Hematopoietic multipotent progenitor cell treated with erythropoietin and hydrocortisone succinate and interleukin-3 and kit ligand, for 8 days (in vitro differentiated cells): ENCODE measurements around the gene FAM117A.

Experiments used
- DNase-seq: peaks from one replicate; pipeline ENCODE4 v3.0.0-alpha.2; 2015

The FAM117A gene

DNA sequence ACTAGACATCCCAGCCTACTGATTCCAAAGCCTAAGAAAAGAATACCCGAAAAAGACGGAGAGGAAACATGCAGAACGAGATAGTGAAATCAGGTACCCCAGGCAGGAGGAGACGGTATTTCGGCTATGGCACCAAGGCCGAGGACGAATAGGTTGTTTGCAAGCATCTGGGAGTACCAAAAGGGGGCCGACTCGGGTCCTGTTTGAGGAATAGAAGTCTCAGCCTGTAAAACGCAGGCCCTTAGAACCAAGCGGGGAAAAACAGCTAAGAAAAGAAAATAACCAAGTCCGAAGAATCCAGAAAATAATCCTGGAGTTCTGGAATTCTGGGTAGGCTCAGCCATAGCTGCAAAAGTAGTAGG is 56.7 kb downstream of the FAM117A start:
- DNase-seq: peak; percentile 32

DNA sequence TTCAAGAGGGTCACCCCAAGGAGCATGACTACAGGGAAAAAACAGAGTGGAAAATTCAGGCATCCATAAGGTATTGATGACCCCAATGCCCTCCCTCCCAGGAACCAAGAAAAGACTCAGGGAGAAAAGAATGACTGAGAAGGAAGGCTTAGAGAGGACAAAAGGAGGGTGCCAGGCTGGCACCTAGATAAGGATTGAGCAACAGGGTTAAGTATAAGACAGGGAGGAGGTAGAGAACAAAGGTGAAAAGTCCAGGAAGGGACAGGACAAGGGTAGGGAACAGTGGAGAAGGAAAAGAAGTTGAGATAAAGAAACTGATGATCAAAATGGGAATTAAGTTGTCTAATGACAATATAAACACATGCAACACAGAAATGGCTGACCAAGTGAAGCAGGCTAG is 58.7 kb downstream of the FAM117A start:
- DNase-seq: no peak

DNA sequence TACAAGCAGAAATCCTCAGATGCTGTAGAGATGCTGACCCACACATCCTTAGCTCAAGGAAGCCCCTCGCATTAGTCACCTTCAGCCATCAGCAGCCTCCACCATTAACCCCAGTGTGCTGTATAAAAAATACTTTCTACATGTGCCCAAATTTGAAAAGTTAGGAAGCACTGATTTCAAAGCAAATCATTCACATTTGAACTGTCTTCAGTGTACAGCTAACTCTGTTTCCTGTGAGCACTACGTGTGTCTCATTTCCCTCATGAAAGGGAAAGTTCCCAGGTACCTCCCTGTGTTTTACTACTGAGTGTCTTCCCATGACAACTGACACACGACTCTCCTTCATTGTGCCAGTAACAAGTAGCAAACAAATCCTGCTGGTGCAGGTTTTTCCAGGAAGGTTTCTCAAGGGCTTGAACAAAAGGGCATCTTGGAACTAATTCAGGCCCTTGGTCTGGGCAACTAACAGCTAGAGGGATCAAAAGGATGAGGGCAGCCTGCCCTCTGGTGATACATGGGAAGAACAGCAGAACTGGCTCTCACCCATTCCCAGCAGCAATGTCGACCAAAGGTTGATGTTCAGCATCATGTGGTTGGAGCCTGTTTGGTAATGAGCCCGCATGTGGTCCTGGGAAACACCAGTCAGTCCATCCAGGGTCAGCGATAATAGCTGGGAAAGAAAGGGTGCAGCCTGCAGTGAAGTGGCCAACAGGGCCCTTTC is 60.2 kb downstream of the FAM117A start:
- DNase-seq: peak; percentile 59

DNA sequence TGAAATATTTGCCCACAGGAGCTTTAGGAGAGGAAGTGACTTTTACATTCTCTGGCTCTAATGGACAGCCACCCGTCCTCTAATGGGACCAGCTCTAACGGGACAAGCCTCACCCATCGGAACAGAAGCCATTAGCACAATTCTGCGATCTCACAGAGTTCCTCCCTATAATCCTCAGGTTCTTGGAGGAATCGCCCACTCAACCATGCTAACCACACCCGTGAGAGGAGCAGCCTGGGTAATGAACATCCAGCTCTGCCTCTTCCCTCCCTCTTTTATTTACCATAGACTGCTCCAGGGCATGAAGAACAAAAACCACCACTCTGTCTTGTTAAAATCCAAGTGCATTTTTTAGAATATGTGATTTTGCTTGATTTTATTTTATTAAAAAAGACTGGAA is 63.0 kb downstream of the FAM117A start:
- no peak for DNase-seq

DNA sequence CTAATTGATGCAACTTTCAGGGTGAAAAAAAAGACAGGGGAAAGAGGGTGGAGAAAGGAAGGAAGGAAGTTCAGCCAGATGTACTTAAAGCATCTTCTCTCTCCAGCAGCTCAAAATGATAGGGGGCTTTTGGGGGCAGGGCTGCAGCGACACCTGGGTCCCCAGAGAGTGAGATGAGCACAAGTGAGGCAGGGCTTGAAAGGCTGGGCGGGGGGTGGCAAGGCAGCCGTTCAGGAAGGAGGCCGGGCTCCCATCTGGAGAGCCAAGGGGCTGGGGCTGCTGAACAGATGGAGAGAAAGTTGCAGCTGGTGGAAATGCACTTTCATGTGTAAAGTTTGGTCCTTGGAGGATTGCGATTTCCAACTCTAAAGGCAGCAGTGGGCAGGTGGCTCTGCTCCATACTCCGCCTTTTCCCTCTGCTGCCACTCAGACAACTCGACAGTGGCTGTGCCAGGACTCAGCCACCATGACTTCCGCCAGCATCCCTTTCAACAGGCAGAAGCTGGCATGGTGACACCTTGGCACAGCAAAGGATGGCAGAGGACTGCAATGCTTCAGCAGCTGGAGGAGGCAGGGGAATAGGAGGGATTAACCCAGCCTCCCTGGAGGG is 63.9 kb downstream of the FAM117A start:
- DNase-seq: no peak

DNA sequence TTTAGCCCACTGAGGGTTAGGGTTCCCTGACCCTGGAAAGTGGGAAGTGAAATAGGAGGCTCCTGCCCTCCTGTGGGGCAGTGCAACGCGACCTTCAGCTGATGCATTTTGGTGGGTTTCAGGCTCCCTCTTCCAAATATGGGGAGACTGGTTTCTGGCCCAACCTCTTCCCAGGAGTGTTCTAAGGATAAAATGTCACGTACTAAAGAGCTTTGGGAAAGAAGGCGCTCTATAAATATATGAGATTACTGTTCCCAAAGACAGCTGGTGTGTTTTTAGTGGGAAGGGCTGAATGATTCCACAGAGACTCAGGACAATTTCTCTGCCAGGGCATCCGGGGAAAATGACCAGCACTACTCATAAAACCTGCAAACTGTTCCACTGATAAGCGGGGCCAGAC is 65.9 kb downstream of the FAM117A start:
- DNase-seq: no peak

DNA sequence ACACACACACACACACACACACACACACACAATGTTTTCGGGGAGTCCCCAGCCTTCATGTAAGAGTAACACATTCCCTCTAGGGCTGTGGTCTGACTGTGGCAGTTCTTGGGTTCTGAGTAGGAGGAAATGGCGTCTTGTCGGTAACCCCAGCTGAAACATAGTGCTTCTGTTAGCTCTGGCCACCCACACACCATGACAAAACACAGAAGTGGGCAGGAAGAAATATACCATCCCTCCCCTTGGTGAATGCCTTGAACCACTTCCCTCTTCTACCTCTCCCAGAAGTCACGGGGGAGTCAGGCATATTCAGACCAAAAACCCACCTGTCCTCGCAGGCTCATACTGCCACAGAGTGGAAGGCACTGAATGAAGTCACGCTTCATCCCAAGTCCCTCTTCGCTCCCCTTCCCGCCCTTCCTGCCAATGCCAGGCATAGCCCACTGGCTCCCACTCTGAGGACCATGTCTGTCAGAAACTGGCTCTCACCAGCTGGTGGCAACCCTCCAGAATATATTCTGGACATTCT is 67.6 kb downstream of the FAM117A start:
- DNase-seq: no peak

DNA sequence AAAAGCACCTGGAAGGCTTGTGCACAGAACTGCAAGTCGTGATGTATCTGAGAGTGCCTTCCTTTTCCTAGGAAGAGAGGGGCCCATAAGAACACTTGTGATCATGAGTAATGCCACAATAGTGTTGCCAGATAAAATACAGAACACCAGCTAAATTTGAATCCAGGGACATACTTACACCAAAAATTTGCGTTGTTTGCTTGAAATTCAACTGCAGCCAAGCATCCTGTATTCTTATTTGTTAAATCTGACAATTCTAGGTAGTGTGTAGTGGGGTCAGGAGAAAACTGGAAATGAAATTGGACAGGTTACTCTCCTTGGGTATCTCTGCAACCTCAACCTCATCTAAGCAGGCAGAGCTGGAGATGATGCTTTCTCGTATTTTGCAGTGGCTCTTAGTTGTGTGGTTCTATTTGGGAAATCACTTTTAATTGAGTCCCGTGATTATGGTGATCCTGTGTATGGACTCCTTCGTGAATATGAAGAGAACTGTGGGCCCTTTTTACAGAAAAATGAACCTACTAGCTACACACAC is 68.2 kb downstream of the FAM117A start:
- DNase-seq: no peak

DNA sequence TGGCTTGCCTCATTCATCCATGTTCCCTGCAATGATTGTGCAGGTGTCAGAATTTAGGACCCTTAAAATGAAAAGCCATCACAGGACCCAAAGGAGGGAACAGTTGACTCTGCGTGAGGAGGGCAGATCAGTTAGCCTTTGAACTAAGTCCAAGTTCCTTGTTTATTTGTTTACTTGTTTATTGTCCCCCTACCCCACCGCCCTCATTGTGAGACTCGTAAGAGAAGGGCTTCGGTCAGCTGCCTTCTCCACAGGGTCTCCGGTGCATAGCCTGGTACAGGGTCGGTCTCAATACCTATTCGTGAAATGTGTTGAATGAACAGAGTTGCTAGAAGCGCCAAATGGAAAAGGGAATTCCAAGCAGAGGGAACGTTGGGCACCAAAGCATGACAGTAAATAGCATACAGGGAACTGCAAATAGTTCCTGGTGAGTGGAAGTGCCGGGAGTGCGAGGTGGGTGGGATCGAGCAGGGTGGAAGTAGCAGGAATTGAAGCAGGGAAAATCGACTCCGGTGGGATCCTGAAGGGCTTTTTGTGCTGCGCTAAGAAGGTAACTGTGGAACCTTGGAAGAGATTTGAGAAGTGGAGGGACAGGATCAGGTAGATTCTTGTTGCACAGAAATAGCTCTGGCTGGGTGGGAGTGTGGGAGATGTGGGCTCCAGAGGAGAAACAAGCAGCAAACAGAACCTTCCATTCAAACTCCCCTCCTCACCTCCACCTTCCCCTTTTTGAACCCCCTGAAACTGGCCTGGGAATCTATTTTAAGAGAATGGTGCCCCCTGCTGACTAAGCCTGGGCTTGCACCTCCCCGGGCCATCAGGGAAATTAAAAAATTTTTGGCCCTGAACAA is 68.9 kb downstream of the FAM117A start:
- DNase-seq: peak; percentile 56

DNA sequence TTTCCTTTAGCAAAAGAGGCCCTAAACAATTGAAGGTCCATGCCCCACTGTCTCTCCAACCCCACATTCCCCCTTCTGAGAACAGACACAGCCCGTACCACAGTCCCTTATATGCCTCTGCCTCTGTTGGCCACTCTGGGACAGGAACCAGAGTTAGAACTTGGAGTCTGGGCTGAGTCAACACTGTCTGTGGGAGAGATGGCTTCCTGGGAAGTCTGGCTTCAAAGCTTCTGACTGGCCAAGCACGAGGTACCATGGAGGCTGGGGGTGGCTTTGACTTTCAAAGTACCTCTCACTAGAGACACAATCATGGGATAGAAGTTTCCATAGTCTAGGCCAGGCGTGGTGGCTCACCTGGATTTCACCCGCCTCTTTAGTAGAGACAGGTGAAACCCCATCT is 71.2 kb downstream of the FAM117A start:
- DNase-seq: no peak

DNA sequence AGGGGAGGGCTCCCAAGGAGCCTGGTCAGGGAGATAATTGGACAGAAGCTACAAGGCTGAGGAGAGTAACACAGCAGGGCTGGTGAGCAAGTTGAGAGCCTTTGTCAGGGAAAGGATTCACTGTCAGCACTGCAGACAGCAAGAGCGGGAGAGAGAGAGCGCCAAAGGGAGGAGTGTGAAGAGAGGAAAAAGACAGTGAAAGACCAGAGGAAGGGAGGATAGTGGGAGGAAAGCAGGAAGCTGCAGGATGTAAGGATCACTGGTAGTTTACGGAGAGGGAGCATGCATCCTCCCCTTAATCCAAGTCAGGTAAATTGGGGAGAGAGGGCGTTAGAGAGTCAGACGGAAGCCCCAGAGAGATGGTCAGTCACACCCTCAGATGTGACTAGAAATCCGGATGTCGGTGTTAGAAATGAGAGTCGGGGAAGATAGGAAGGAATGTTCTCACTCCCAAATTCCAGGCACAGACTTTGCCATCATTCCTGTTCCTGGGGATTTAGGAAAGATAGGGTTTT is 72.2 kb downstream of the FAM117A start:
- DNase-seq: no peak

DNA sequence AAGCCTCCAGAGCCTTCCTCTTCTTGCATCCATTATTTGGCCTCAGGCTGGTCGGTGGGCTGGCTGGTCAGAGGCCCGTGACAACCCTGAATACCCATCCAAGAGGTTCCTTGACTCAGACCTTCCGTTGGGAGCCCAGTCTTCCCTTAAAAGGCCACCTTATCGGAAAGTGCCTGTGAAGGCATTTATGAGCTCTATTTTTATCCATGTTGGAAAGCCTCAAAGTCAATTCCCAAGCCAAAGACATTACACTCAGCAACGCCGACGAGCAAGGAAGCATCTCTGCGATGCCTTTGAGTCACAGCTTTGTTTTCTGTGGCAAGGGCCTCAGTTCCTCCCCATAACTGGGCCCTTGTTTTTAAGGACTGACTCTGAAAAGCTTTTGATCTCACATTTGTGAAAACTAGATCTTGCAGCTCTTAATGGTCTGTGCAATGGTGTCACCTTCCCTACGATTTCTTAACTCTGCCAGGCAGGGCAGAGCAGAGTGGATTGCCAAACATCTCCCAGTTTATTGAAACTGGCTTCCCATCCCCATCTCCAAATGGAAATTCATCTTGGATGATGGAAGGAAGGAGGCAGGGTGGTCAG is 72.8 kb downstream of the FAM117A start:
- no peak for DNase-seq

DNA sequence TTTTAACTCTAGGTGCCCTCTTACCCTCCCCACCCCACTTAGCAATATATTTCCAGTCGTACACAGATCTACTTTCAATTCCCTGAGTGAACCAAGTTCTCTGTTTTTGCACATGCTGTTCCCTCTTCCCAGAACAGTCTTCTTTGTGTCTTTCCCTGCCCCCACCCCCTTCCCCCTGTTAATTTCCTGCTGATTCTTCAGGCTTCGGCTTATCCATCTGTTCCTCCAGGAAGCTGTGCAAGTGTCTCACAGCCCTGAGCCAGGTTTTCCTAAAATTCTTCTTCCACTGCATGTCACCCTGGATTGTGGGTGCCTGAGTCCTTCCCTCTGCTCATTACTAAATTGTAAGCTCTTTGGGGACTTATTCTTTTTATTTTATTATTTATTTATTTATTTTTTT is 73.7 kb downstream of the FAM117A start:
- DNase-seq: no peak

DNA sequence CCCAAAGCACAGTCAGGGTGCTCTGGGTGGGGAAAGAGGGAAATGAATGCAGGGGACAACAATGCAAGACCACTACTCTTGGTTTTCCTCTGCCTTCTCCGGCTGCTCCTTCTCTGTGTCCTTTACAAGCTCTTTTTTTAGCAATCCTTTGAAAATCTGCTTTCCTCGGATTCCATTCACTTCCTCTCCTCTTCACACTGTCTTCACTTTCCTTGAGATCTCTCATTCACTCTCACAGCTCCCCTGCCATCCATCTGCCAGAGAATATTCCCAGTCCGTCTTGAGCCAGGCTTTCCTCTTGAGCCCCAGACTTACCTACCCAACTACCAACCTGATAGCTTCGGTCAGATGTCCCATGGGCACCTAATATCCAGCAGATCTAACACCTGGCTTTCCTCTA is 75.1 kb downstream of the FAM117A start:
- DNase-seq: no peak

DNA sequence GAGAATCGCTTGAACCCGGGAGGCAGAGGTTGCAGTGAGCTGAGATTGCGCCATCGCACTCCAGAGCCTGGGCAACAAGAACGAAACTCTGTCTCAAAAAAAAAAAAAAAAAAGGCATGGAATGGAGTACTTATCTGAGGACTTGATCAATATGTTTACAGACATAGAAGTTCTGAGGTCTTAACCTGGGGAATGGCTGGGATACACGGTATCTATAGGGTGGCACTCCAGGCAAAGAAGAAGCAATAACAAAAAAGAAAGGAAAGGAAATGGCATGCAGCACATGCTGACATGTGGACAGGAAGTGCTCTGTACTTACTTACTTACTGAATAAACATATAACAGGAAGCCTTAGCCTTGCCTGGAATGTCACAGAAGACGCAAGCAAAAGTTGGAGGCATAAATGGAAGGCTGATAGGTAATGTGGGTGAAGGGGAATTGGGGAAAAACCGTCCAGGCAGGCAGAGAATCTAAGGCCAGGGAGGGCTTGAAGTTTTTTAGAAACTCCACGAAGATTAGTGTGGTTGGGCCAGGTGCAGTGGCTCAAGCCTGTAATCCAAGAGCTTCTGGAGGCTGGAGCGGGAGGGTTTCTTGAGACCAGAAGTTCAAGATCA is 75.9 kb downstream of the FAM117A start:
- no peak for DNase-seq

DNA sequence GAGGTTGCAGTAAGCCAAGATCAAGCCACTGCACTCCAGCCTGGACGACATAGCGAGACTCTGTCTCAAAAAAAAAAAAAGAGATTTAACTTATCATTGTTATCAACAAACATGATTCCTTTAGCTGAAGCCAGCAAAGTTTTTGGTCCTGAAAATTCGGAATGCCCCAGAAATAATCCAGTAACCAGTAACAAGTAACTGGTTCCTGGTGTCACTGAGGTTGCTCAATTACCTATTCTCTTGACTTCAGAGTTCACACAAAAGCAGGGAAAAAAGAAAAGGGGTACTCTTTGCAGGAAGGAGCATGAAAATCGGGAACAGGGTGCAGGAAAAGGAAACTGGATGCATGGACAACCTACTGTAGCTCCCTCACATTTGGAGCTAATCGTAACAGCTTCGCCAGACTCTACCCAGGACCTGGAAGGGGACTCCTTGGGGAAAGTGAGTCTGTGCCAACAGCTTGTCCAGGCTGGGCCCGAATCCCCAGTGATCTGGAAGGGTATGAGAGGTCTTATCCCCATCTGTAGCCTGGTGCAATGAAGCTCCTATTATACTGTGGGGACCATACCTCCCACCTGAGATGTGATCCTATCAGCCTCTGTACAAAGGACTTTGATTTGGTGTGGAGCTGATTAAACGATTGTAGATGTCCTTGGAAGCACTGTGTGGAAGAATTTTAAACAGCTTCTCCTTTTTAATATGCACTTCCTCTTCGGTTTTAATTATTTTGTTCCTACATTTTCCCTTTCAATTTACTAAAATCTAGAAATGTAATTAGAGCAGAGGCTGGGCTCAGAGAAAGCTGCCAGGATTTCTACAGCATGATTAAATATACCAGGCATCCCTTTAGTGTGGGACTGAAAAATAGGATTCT is 82.6 kb downstream of the FAM117A start:
- no peak for DNase-seq

DNA sequence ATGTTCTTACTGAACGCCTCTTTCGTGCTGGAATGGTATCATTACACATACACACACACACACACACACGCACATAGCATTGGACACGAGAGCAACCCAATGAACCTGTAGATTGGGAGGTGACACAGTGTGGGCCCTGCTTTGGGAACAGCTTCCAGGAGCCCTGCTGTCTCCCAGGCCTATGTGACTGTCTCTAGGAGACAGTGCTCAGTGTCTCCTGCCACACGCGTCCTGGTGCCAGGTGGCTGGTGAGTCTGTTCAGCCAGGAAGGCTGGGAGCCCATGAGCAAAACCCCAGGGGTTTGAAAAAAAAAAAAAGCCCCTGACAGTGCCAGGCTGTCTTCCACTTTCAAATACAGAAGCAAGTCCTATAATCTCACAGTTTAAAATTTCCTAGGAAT is 83.6 kb downstream of the FAM117A start:
- DNase-seq: no peak

DNA sequence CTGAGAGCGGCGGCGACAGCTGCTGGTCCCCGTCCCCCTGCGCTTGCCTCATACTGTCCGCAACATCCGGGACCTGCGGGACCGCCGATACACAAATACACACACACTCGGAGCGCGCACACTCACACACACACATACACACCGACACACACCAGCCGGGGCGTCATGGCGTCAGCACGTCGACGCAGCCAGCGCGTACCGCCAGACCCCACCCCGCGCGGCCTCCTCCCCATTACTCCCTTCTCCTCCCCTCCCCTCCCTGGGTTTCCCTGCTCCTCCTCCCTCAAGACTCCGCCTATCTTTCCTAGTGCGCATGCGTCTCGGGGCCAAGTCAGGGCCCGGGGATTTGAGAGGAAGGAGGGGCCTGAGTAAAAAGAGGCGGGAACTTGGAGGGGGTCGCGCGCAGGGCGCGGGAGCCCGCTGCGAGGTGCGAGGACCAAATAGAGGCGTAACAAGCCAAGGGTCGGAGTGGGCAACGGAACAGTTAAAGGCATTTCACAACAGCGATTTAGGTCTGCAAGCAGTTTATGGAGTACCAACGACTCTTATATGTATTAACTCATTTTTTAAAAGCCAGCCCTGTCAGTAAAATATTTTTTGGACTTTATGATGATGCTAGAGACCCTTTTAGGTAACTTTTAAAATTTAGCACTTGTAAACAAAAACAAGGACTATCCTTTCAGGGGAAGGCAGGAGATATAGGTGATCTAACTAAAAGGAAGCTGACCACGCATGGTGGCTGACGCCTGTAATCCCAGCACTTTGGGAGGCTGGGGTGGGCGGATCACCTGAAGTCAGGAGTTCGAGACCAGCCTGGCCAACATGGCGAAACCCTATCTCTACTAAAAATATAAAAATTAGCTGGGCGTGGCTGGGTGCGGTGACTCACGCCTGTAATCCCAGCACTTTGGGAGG is 85.7 kb downstream of the FAM117A start, which contains the start of gene SPOP:
Gene SPOP (minus strand): TSS at position 165 of the 915 bp plus-strand sequence. CDS start 55,287 bp downstream, outside the sequence.
- peak; percentile 99 for DNase-seq

DNA sequence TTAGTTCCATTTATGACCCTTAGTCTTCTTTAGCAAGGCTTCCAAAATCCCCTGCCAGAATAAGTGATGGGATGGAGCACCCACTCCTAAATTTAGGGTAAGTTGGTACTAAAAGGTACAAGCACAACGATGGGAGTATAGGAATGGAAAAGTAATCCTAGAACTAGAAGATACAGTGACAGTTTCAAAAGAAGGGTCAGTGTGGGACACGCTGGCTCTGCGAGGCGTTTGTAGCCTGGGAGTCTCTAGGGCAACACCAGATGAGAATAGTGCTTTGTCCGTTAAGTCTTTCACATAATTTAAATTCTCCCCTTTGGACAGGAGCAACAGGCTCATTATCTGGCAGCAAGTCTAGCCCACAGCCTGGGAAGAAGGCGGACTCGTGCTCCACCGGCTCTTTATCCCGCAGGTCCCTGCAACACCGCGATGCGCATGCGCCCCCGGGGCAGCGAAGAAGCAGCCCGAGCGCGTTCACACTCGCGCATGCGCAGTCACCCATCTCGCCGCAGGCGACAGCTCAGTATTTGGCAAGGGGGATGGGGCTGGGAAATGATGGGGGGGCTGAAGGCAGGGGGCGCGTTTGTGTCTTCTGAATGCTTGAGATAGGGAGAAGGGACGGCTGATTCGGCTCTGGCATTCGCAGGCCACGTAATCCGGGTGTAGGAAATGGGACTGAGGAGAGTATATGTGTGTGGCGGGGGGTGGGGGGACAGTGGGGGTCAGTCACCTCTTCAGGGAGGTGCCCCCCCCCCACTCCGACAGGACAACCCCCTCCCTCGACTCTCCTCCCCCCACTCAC is 86.6 kb downstream of the FAM117A start:
- DNase-seq: peak; percentile 95
